HFF-Myc (cell line): ENCODE data around the gene RAB3GAP1.
A peak's percentile ranks its signal among the peaks of the same experiment; 100 is the strongest.

Experiments
- DNase-seq: peaks from one replicate; pipeline ENCODE4 v3.0.0-alpha.2; 2011; ENCODE audit warnings: low read depth; ENCODE audit errors: extremely low read depth
- H3K4me3 ChIP-seq: replicated peaks from 2 replicates; pipeline ENCODE4 v1.5.1; 2011; ENCODE audit warnings: low read depth, mild to moderate bottlenecking, control low read depth, low read length
- TF ChIP-seq, protein P1 (sequence below): IDR thresholded peaks from 2 replicates; pipeline ENCODE4 v1.5.1; 2012; ENCODE audit warnings: mild to moderate bottlenecking, low read depth, low read length, control low read depth; ENCODE audit errors: missing control alignments

RAB3GAP1 gene

DNA sequence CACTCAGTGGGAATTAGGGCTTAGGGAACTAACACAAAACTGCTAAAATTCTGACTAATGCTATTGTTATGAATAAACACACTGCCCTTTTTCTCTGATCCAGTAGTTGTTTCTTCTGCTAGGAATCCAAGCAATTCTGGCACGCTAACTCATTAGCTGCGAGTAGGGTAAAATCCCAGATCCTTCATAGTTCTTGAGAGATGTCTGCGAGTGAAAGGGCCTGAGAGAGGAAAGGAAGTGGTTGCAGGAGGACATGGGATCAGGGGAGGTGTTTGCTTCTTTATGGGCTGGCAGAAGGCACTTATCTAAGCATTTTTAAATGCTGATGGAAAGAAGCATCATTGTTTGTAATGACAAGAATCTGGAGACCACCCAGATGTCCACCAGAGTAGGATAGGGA is 14.3 kb upstream of the RAB3GAP1 start:
- TF ChIP-seq, protein P1, sequence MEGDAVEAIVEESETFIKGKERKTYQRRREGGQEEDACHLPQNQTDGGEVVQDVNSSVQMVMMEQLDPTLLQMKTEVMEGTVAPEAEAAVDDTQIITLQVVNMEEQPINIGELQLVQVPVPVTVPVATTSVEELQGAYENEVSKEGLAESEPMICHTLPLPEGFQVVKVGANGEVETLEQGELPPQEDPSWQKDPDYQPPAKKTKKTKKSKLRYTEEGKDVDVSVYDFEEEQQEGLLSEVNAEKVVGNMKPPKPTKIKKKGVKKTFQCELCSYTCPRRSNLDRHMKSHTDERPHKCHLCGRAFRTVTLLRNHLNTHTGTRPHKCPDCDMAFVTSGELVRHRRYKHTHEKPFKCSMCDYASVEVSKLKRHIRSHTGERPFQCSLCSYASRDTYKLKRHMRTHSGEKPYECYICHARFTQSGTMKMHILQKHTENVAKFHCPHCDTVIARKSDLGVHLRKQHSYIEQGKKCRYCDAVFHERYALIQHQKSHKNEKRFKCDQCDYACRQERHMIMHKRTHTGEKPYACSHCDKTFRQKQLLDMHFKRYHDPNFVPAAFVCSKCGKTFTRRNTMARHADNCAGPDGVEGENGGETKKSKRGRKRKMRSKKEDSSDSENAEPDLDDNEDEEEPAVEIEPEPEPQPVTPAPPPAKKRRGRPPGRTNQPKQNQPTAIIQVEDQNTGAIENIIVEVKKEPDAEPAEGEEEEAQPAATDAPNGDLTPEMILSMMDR: no peak
- no peak for DNase-seq
- H3K4me3 ChIP-seq: no peak overlapping the region

DNA sequence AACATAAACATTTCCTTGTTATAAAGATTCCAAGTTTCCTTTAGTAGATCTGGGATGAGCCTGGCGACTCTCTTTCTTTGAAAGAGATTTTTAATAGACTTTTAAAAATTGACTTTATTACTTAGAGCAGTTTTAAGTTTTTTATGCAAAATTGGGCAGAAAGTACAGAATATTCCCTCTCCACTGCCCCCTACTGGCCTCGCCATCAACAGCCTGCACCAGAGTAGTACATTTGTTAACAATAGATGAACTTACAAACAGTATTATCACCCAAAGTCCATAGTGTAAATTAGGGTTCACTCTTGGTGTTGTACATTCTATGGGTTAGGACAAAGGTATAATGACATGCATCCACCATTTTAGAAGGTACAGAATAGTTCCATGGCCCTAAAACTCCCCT is 8.7 kb upstream of the RAB3GAP1 start:
- no peak for DNase-seq
- TF ChIP-seq, protein P1: peak; percentile 48
- H3K4me3 ChIP-seq: no peak overlapping the region

DNA sequence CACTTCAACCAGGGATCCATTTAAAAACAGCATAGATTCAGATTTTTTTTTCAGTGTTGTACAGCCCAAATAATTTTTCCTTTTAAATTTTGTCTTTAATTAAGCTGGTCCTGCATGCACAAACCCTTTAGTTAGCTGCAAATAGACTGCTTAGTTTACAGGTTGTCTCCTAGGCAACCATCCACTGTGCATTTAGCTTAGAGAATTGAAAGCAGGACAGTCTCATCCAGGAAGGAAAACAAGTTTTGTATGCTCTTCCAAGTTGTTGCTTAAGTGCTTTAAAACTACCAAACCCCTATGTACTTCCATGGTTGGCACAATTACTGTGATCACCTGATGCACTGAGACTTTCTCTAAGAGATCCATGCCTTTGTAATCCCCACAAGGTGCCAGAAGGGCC is 4.8 kb upstream of the RAB3GAP1 start, which contains the start of gene MAP3K19:
TSS of gene MAP3K19 (minus strand) at position 148 of the 400 bp plus-strand sequence. CDS start 22,800 bp downstream, outside the sequence.
- TF ChIP-seq, protein P1: no peak

DNA sequence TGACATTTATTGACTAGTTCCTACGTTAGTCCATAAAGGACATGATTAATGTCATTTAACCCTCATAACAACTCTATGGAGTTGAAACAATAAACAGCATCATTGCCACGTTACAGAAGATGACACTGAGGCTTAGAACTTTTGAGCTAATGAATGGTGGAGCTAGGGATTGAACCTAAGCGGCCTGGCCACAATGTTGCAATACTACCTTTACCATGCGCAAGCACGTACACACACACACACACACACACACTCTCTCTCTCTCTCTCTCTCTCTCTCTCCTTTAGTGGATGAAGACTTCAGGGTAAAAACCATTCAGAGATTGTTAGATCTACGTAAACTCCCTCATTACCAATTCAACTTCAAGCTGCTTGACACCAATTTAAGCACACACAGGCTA is 4.0 kb upstream of the RAB3GAP1 start:
- DNase-seq: no peak
- TF ChIP-seq, protein P1: no peak
- no peak overlapping the region for H3K4me3 ChIP-seq

More for the DNA sequence above, 4.8 kb upstream of the RAB3GAP1 start, which contains the start of gene MAP3K19:
- DNase-seq: no peak
- no peak within 1 kb of the TSS for H3K4me3 ChIP-seq

DNA sequence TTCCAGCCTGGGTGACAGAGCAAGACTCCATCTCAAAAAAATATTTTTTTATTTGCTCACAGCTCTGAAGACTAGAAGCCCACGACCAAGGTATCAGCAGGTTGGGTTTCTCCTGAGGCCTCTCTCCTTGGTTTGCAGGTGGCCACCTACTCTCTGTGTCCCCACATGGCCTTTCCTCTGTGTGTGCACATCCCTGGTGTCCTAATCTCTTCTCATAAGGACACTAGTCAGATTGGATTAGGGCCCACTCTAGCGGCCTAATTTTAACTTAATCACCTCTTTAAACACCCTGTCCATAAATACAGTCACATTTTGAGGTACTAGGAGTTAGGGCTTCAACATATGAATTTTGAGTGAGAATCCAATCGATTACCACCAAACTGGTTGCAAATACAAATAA is 2.0 kb upstream of the RAB3GAP1 start:
- TF ChIP-seq, protein P1: no peak
- no peak for DNase-seq
- H3K4me3 ChIP-seq: no peak overlapping the region

DNA sequence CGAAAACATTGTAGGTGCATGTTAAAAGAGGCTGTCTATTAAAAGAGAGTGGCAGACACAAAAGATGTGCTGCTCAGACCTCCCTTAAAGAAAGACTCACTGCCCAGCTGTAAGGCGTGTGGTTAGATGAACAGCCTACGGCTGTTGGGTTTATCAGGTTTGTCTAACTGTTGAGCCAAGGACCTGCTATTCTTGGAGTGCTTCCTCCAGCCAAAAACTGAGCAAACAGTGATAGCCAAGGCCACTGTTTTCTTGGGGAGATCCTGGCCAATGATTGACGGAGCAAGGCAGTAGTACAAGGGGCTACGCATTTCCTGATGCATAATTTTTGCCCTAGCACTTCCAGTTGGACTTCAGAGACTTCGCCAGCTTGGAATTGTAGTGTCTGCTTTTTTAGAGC is 1.4 kb upstream of the RAB3GAP1 start:
- TF ChIP-seq, protein P1: no peak
- DNase-seq: no peak

DNA sequence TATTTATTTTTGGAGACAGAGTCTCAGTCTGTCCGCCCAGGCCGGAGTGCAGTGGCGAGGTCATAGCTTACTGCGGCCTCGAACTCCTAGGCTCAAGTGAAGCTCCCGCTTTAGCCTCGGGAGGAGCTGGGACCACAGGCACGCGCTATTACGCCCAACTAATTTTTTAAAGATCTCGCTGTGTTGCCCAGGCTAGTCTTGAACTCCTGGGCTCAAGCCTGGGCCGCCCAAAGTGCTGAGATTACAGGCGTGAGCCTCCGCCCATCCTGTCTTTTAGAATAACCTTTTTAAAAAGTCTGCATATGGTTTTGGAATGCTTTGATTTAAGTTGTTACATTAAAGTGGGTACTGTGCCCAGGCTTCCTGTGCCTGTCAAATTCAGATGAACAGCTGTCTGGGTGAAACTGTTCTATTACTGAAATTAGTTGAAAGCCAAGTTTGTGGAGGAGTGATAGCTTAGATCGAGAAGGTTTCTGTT is 944 bp downstream of the RAB3GAP1 start:
- H3K4me3 ChIP-seq: peak overlapping the region; percentile 76
- DNase-seq: no peak
- TF ChIP-seq, protein P1: no peak

More for the DNA sequence above, 1.4 kb upstream of the RAB3GAP1 start:
- no peak overlapping the region for H3K4me3 ChIP-seq
